Neural cell (in vitro differentiated cells): Measurements from ENCODE around the gene MOCOS.

Experiments
- CTCF ChIP-seq: fragments of 450-650 bp; IDR thresholded peaks from 2 replicates; pipeline ENCODE4 v1.5.1; 2014; ENCODE audit warnings: antibody characterized with exemption, mild to moderate bottlenecking, moderate library complexity; ENCODE audit not compliant: poor library complexity, severe bottlenecking
- EZH2 ChIP-seq: fragments of 200-600, 300-800 bp; shearing (Covaris generic), sonication (generic); IDR thresholded peaks from 2 replicates; pipeline ENCODE4 v1.6.1; 2014; ENCODE audit warnings: antibody characterized with exemption, low read length, borderline replicate concordance, mild to moderate bottlenecking; ENCODE audit not compliant: insufficient read depth, poor library complexity, severe bottlenecking
- MXI1 ChIP-seq: fragments of 450-650 bp; conservative IDR thresholded peaks from 2 replicates; pipeline ENCODE4 v1.6.1; 2014; ENCODE audit warnings: antibody characterized with exemption, mild to moderate bottlenecking; ENCODE audit not compliant: poor library complexity, severe bottlenecking
- POLR2AphosphoS5 ChIP-seq: IDR thresholded peaks from 2 replicates; pipeline ENCODE4 v1.6.1; 2012
- REST ChIP-seq: IDR thresholded peaks from 2 replicates; pipeline ENCODE4 v1.6.1; 2012; ENCODE audit warnings: borderline replicate concordance
- SMC3 ChIP-seq: fragments of 450-650 bp; conservative IDR thresholded peaks from 2 replicates; pipeline ENCODE4 v1.6.1; 2014; ENCODE audit warnings: antibody characterized with exemption, mild to moderate bottlenecking, moderate library complexity; ENCODE audit not compliant: poor library complexity
- TAF1 ChIP-seq: IDR thresholded peaks from 2 replicates; pipeline ENCODE4 v1.6.1; 2012; ENCODE audit warnings: low read depth

GRCh38 chr18:36207303-36207702 lies 20.0 kb downstream of the MOCOS start:
- no peak for TF ChIP-seq CTCF
- TF ChIP-seq REST: no peak
- TF ChIP-seq SMC3: no peak
- TF ChIP-seq TAF1: no peak
- no peak for TF ChIP-seq EZH2
- TF ChIP-seq MXI1: no peak
- no peak for TF ChIP-seq POLR2AphosphoS5
